ENCODE measurements around the gene COMMD9. TPM values are rescaled to one million over a fixed set of nuclear protein-coding genes. Genes with fewer than 3 reads are reported as not detected.
"Not testable (repeated sequence)": the region's sequence is repeated elsewhere in the genome, so short reads cannot be mapped to it uniquely, and the experiment has no call there.

Gene COMMD9
- total RNA-seq, 1 donor from 2014 or later = 22.6 TPM

- DNase-seq (ENCODE audit: extremely low spot score in 2 of 2) = no peak
- intact Hi-C loops (cut with DNase I) = no loop called here
- Histone ChIP-seq H3K27ac (no peak overlapping the region), H3K4me1 (no peaks in the 10 kb centered on the region), H3K36me3 (no peaks in the 10 kb centered on the region), H3K4me3 (no peak overlapping the region), H3K27me3 (no peaks in the 10 kb centered on the region), H3K9me3 (no peaks in the 10 kb centered on the region)
- TF ChIP-seq POLR2A (IDR thresholded peaks at IDR 0.05) (no peak), CTCF (IDR thresholded peaks at IDR 0.05) (no peak), POLR2AphosphoS5 (IDR thresholded peaks at IDR 0.05; ENCODE audit: insufficient read depth in 1 of 2, low read depth in 1 of 2) (no peak)
These were observed 37.5 kb upstream of the COMMD9 start for GRCh38 chr11:36326524-36327419.

GRCh38 chr11:36325403-36325802, 36.2 kb upstream of the COMMD9 start:
- intact Hi-C loops (cut with DNase I); DNase-seq (ENCODE audit: extremely low spot score in 2 of 2): not testable (repeated sequence)

GRCh38 chr11:36324956-36325355, 35.7 kb upstream of the COMMD9 start:
- H3K27me3 ChIP-seq; H3K4me3 ChIP-seq; H3K36me3 ChIP-seq; H3K4me1 ChIP-seq; DNase-seq (ENCODE audit: extremely low spot score in 2 of 2); H3K27ac ChIP-seq; intact Hi-C loops (cut with DNase I); H3K9me3 ChIP-seq: not testable (repeated sequence)

More at GRCh38 chr11:36325403-36325802, 36.2 kb upstream of the COMMD9 start:
- H3K9me3 ChIP-seq, H3K27me3 ChIP-seq, H3K4me1 ChIP-seq, H3K4me3 ChIP-seq, H3K36me3 ChIP-seq, H3K27ac ChIP-seq: not testable (repeated sequence)

GRCh38 chr11:36317992-36318391, 28.8 kb upstream of the COMMD9 start:
- Histone ChIP-seq H3K36me3 (no peaks in the 10 kb centered on the region), H3K27me3 (no peaks in the 10 kb centered on the region), H3K4me3 (no peak overlapping the region), H3K4me1 (no peaks in the 10 kb centered on the region), H3K27ac (no peak overlapping the region), H3K9me3 (no peaks in the 10 kb centered on the region)
- no peak for DNase-seq (ENCODE audit: extremely low spot score in 2 of 2)
- TF ChIP-seq POLR2AphosphoS5 (IDR thresholded peaks at IDR 0.05; ENCODE audit: insufficient read depth in 1 of 2, low read depth in 1 of 2) (no peak), POLR2A (IDR thresholded peaks at IDR 0.05) (no peak), CTCF (IDR thresholded peaks at IDR 0.05) (no peak)
- intact Hi-C loops (cut with DNase I) = no loop called here

GRCh38 chr11:36316049-36316448, 26.8 kb upstream of the COMMD9 start:
- DNase-seq (ENCODE audit: extremely low spot score in 2 of 2) = no peak
- H3K27ac ChIP-seq = no peak overlapping the region
- no peak for TF ChIP-seq POLR2A (IDR thresholded peaks at IDR 0.05)
- TF ChIP-seq CTCF (IDR thresholded peaks at IDR 0.05) = no peak
- TF ChIP-seq POLR2AphosphoS5 (IDR thresholded peaks at IDR 0.05; ENCODE audit: insufficient read depth in 1 of 2, low read depth in 1 of 2) = no peak
- no peaks in the 10 kb centered on the region for H3K9me3 ChIP-seq
- no peaks in the 10 kb centered on the region for H3K27me3 ChIP-seq
- H3K4me1 ChIP-seq = no peaks in the 10 kb centered on the region
- H3K36me3 ChIP-seq = no peaks in the 10 kb centered on the region
- H3K4me3 ChIP-seq = no peak overlapping the region
- intact Hi-C loops (cut with DNase I) = no loop called here

- H3K36me3 ChIP-seq = no peaks in the 10 kb centered on the region
- H3K9me3 ChIP-seq = no peaks in the 10 kb centered on the region
- TF ChIP-seq POLR2A (IDR thresholded peaks at IDR 0.05) (no peak), CTCF (IDR thresholded peaks at IDR 0.05) (no peak), POLR2AphosphoS5 (IDR thresholded peaks at IDR 0.05; ENCODE audit: insufficient read depth in 1 of 2, low read depth in 1 of 2) (no peak)
- no peaks in the 10 kb centered on the region for H3K4me1 ChIP-seq
- H3K4me3 ChIP-seq = no peak overlapping the region
- intact Hi-C loops (cut with DNase I) = no loop called here
- no peak overlapping the region for H3K27ac ChIP-seq
- H3K27me3 ChIP-seq = no peaks in the 10 kb centered on the region
- DNase-seq (ENCODE audit: extremely low spot score in 2 of 2) = no peak
These were observed 25.2 kb upstream of the COMMD9 start for GRCh38 chr11:36314434-36314767.
